ENCODE results near the gene RNF40. TPM values are rescaled to one million over a fixed set of nuclear protein-coding genes. Genes with fewer than 3 reads are reported as not detected.
A peak's percentile ranks its signal among the peaks of the same experiment; 100 is the strongest.

Gene RNF40
- total and polyA plus RNA-seq, 4 donors = 54.1 to 103 (median 79.0) TPM

DNA sequence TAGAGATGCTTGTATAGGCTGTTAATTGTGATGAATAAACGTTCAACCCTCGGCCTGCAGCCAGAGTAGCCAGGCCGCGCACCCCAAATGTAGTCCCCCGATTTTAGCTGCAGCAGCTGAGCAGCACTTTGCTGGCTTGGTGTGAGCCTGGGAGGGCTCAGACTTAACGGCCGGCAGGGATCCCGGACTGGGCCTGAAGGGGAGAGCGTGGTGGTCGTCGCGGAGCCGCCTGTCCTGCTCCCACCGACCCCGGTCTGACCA, 12.9 kb downstream of the RNF40 start:
- peaks cover 0 to 11% (median 2%) of the 10 kb centered on the region in 5 donors for H3K4me1 ChIP-seq (ENCODE audit: control insufficient read depth in 5 of 5, insufficient read depth in 5 of 5, low read length in 5 of 5)
- DNase-seq = no peak
- H3K27ac ChIP-seq (ENCODE audit: low read depth in 1 of 2, low read length in 1 of 2) = peak overlapping the region; percentile 80
- H3K27me3 ChIP-seq (ENCODE audit: control insufficient read depth in 3 of 3, insufficient read depth in 3 of 3, low read length in 2 of 3) = no peaks in the 10 kb centered on the region
- peaks cover 0 to 40% (median 23%) of the 10 kb centered on the region in 4 donors for H3K36me3 ChIP-seq (ENCODE audit: control insufficient read depth in 4 of 4, insufficient read depth in 4 of 4, low read length in 4 of 4)
- 14 to 15% methylated on average over 15 of the region's 15 CpGs for WGBS, 2 donors
- peak overlapping the region in 1 of 2 donors; percentile 13 for H3K9ac ChIP-seq (ENCODE audit: insufficient read depth in 1 of 2, low read length in 2 of 2)
- TF ChIP-seq, protein P1, sequence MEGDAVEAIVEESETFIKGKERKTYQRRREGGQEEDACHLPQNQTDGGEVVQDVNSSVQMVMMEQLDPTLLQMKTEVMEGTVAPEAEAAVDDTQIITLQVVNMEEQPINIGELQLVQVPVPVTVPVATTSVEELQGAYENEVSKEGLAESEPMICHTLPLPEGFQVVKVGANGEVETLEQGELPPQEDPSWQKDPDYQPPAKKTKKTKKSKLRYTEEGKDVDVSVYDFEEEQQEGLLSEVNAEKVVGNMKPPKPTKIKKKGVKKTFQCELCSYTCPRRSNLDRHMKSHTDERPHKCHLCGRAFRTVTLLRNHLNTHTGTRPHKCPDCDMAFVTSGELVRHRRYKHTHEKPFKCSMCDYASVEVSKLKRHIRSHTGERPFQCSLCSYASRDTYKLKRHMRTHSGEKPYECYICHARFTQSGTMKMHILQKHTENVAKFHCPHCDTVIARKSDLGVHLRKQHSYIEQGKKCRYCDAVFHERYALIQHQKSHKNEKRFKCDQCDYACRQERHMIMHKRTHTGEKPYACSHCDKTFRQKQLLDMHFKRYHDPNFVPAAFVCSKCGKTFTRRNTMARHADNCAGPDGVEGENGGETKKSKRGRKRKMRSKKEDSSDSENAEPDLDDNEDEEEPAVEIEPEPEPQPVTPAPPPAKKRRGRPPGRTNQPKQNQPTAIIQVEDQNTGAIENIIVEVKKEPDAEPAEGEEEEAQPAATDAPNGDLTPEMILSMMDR (IDR thresholded peaks at IDR 0.05; ENCODE audit: control extremely low read depth, extremely low read depth) = no peak
- peak overlapping the region; percentile 50 for H3K4me3 ChIP-seq
- no peak for ATAC-seq (ENCODE audit: insufficient read depth, low FRiP score)
- H3K9me3 ChIP-seq (ENCODE audit: control insufficient read depth in 4 of 4, insufficient read depth in 3 of 4, low read length in 3 of 4) = no peaks in the 10 kb centered on the region

DNA sequence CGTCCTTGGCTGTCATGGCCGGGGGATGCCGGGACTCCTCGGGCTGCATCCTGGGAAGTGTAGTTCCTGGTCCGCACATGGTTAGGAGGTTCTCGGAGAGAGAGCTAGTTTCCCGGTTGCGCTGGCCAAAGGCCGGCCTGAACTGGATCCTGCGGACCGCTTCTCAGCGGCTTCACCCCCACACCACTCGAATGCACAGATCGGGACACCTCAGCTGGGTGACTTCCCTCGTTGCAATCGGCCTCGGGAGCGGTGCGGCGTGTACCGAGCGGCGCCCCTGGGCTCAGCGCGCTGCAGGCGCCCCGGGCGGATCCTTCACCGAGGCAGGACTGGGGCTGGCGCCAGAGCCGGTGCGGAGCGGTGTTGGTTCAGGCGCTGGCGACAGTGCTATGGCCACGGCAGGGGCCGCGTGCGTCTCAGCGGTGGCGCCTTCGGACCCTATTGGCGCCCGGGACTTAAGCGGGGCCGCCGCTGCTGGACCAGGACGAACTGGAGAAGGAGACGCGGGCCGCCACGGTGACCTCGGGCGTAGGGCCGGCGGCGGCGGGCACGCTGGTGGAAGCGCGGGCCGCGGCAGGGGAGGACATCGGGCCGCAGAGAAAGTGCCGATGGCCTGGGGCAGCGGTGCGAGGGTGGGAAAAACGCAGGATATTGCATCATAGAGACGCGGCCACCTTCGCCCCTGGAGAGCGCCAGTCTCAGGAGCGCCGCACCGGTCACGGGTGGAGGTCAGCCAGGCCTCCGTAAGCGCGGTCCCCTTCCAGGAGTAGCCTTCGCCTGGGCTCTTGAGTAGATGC, 13.5 kb downstream of the RNF40 start:
- Histone ChIP-seq H3K9ac (ENCODE audit: insufficient read depth in 1 of 2, low read length in 2 of 2) (peak overlapping the region in 1 of 2 donors; percentile 59), H3K4me1 (ENCODE audit: control insufficient read depth in 5 of 5, insufficient read depth in 5 of 5, low read length in 5 of 5) (peaks cover 0 to 11% (median 2%) of the 10 kb centered on the region in 5 donors), H3K9me3 (ENCODE audit: control insufficient read depth in 4 of 4, insufficient read depth in 3 of 4, low read length in 3 of 4) (no peaks in the 10 kb centered on the region), H3K27me3 (ENCODE audit: control insufficient read depth in 3 of 3, insufficient read depth in 3 of 3, low read length in 2 of 3) (no peaks in the 10 kb centered on the region), H3K36me3 (ENCODE audit: control insufficient read depth in 4 of 4, insufficient read depth in 4 of 4, low read length in 4 of 4) (peaks cover 0 to 38% (median 23%) of the 10 kb centered on the region in 4 donors), H3K27ac (ENCODE audit: low read depth in 1 of 2, low read length in 1 of 2) (peak overlapping the region; percentile 80), H3K4me3 (peak overlapping the region; percentile 50)
- DNase-seq = peak; percentile 89 to 94 (median 90)
- peak; percentile 88 for ATAC-seq (ENCODE audit: insufficient read depth, low FRiP score)
- WGBS, 2 donors = 0 to 1% methylated on average over 68 to 81 of the region's 81 CpGs
- TF ChIP-seq, protein P1 (IDR thresholded peaks at IDR 0.05; ENCODE audit: control extremely low read depth, extremely low read depth) = no peak

DNA sequence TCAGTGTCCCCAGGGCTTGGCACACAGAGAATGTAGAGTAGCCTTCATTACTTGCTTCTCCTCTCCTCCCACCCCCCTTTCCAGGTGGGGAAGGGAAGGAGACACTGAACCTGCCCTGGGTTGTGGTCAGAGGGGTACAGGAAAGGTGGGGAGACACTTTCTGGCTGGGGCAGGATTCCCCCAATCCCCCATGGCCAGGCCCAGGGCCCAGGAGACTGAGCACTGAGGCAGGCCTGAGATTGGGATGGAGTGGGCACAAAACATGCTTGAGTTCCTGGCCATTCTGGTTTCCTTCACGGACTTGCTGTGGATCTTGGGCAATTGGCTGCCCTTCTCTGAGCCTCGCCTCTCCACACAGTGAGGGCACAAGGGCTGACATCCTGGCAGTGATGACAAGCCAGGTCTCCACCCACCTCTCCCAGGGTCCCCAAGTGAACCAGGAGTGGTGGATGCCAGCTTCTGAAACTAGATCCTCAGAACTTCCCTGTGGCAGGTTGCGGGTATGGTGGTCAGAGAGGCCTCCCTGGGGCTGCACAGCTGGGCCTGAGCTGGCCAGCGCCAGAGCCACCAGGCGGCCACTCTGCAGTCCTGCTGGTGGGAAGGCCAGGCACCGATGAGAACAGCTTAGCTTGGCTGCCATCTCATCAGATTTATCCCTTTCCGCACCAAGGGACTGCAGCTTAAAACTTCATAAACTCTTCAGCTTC, 15.6 kb downstream of the RNF40 start:
- H3K9ac ChIP-seq (ENCODE audit: insufficient read depth in 1 of 2, low read length in 2 of 2) = no peak overlapping the region
- H3K27ac ChIP-seq (ENCODE audit: low read depth in 1 of 2, low read length in 1 of 2) = no peak overlapping the region
- DNase-seq = no peak
- no peak overlapping the region for H3K4me3 ChIP-seq
- H3K9me3 ChIP-seq (ENCODE audit: control insufficient read depth in 4 of 4, insufficient read depth in 3 of 4, low read length in 3 of 4) = no peaks in the 10 kb centered on the region
- WGBS, 2 donors = 81 to 85% methylated on average over 7 of the region's 7 CpGs
- H3K36me3 ChIP-seq (ENCODE audit: control insufficient read depth in 4 of 4, insufficient read depth in 4 of 4, low read length in 4 of 4) = peaks cover 7 to 33% (median 18%) of the 10 kb centered on the region in 4 donors
- TF ChIP-seq, protein P1 (IDR thresholded peaks at IDR 0.05; ENCODE audit: control extremely low read depth, extremely low read depth) = no peak
- no peak for ATAC-seq (ENCODE audit: insufficient read depth, low FRiP score)
- H3K4me1 ChIP-seq (ENCODE audit: control insufficient read depth in 5 of 5, insufficient read depth in 5 of 5, low read length in 5 of 5) = peaks cover 0 to 11% (median 2%) of the 10 kb centered on the region in 5 donors
- H3K27me3 ChIP-seq (ENCODE audit: control insufficient read depth in 3 of 3, insufficient read depth in 3 of 3, low read length in 2 of 3) = no peaks in the 10 kb centered on the region
